ENCODE data around the gene HTRA1. TPM values are rescaled to one million over a fixed set of nuclear protein-coding genes. Genes with fewer than 3 reads are reported as not detected.

HTRA1 gene
- total and polyA plus RNA-seq, 9 of the 15 experiments (the other 6 are each of a cell fraction or from before 2014, with no cell fraction given), result 0.06 to 0.16 (median 0.13) TPM; not detected in 5

DNA sequence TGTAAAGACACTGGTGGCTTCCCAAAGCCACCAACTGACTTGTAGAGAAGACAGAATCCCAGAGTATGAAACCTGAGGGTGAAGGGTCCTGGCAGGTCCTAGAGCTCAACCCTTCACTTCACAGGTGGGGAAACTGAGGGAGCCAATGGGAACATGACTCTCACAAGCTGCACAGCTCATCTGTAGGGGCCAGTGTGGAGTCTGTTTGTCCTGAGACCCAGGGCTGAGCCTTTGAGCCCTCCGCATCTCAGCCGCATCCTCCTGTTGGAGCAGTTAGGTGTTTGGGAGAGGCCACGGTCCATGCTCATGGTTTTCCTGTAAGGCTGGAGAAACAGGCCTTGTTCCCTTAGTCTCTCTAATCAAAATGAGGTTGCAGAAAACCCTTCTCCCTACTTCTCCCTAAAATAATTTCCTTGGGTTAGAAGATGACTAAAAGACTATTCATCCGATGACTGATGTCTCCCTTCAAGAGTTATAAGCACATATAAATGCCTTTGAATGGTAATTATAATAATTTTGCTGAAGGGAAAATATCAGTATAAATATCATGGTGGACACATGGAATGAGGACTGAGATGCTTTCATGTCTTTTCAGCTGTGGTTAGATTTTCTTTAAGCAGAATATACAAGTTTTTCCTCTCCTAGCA lies 10.3 kb downstream of the HTRA1 start:
- Histone ChIP-seq H3K79me2 (ENCODE audit: control insufficient read depth, insufficient read depth, low read length) (no peaks in the 10 kb centered on the region), H3K27me3 (ENCODE audit: control insufficient read depth in 2 of 2, insufficient read depth in 2 of 2, low read length in 2 of 2) (peaks cover 0 to 18% of the 10 kb centered on the region in 2 experiments; a peak in 2 of 5 replicates)
- no peak for ATAC-seq

GRCh38 chr10:122473116-122473515 lies 11.8 kb downstream of the HTRA1 start:
- Histone ChIP-seq H3K9ac (ENCODE audit: insufficient read depth in 1 of 2, low read depth in 2 of 2, low read length in 2 of 2) (no peak overlapping the region), H3K4me2 (ENCODE audit: insufficient read depth, low read length) (no peak overlapping the region), H3K27me3 (ENCODE audit: control insufficient read depth in 2 of 2, insufficient read depth in 2 of 2, low read length in 2 of 2) (peaks cover 0 to 18% of the 10 kb centered on the region in 2 experiments; a peak in 2 of 5 replicates), H3K27ac (ENCODE audit: extremely low read depth, low read depth, low read length) (no peak overlapping the region), H3K36me3 (ENCODE audit: control insufficient read depth, insufficient read depth, low read length) (no peaks in the 10 kb centered on the region), H4K20me1 (replicated peaks; ENCODE audit: control insufficient read depth, insufficient read depth, low read length) (no peaks in the 10 kb centered on the region; the same call in 1 of the 2 replicates), H3K4me3 (no peak overlapping the region), H3K4me1 (replicated peaks in 1 of 2; ENCODE audit: control insufficient read depth in 2 of 2, insufficient read depth in 2 of 2, low read length in 2 of 2) (no peaks in the 10 kb centered on the region), H3K9me3 (replicated peaks; ENCODE audit: control insufficient read depth, insufficient read depth, low read depth, low read length) (no peaks in the 10 kb centered on the region), H3K79me2 (ENCODE audit: control insufficient read depth, insufficient read depth, low read length) (no peaks in the 10 kb centered on the region), H2AFZ (ENCODE audit: low read depth, low read length) (no peak overlapping the region), H3K9me1 (ENCODE audit: control insufficient read depth, insufficient read depth, low read length) (no peaks in the 10 kb centered on the region)
- BruUV-seq (replicated peaks), result no TSS peak
- intact Hi-C loops (cut with micrococcal nuclease), result no loop called here
- no peak for DNase-seq (ENCODE audit: extremely low read depth in 1 of 4, low spot score in 3 of 4)
- WGBS (ENCODE audit: insufficient coverage, low coverage, missing lambda C conversion rate), result 0% methylated on average over 7 of the region's 8 CpGs
- CTCF ChIA-PET (ENCODE audit: low intra/inter-chr PET ratio), result no interaction called here
- ATAC-seq, result no peak
- FAIRE-seq, result no peak
- in situ Hi-C loops (cut with MboI), result no loop called here
- POLR2A ChIA-PET, result no interaction called here
- TF ChIP-seq, protein P1, sequence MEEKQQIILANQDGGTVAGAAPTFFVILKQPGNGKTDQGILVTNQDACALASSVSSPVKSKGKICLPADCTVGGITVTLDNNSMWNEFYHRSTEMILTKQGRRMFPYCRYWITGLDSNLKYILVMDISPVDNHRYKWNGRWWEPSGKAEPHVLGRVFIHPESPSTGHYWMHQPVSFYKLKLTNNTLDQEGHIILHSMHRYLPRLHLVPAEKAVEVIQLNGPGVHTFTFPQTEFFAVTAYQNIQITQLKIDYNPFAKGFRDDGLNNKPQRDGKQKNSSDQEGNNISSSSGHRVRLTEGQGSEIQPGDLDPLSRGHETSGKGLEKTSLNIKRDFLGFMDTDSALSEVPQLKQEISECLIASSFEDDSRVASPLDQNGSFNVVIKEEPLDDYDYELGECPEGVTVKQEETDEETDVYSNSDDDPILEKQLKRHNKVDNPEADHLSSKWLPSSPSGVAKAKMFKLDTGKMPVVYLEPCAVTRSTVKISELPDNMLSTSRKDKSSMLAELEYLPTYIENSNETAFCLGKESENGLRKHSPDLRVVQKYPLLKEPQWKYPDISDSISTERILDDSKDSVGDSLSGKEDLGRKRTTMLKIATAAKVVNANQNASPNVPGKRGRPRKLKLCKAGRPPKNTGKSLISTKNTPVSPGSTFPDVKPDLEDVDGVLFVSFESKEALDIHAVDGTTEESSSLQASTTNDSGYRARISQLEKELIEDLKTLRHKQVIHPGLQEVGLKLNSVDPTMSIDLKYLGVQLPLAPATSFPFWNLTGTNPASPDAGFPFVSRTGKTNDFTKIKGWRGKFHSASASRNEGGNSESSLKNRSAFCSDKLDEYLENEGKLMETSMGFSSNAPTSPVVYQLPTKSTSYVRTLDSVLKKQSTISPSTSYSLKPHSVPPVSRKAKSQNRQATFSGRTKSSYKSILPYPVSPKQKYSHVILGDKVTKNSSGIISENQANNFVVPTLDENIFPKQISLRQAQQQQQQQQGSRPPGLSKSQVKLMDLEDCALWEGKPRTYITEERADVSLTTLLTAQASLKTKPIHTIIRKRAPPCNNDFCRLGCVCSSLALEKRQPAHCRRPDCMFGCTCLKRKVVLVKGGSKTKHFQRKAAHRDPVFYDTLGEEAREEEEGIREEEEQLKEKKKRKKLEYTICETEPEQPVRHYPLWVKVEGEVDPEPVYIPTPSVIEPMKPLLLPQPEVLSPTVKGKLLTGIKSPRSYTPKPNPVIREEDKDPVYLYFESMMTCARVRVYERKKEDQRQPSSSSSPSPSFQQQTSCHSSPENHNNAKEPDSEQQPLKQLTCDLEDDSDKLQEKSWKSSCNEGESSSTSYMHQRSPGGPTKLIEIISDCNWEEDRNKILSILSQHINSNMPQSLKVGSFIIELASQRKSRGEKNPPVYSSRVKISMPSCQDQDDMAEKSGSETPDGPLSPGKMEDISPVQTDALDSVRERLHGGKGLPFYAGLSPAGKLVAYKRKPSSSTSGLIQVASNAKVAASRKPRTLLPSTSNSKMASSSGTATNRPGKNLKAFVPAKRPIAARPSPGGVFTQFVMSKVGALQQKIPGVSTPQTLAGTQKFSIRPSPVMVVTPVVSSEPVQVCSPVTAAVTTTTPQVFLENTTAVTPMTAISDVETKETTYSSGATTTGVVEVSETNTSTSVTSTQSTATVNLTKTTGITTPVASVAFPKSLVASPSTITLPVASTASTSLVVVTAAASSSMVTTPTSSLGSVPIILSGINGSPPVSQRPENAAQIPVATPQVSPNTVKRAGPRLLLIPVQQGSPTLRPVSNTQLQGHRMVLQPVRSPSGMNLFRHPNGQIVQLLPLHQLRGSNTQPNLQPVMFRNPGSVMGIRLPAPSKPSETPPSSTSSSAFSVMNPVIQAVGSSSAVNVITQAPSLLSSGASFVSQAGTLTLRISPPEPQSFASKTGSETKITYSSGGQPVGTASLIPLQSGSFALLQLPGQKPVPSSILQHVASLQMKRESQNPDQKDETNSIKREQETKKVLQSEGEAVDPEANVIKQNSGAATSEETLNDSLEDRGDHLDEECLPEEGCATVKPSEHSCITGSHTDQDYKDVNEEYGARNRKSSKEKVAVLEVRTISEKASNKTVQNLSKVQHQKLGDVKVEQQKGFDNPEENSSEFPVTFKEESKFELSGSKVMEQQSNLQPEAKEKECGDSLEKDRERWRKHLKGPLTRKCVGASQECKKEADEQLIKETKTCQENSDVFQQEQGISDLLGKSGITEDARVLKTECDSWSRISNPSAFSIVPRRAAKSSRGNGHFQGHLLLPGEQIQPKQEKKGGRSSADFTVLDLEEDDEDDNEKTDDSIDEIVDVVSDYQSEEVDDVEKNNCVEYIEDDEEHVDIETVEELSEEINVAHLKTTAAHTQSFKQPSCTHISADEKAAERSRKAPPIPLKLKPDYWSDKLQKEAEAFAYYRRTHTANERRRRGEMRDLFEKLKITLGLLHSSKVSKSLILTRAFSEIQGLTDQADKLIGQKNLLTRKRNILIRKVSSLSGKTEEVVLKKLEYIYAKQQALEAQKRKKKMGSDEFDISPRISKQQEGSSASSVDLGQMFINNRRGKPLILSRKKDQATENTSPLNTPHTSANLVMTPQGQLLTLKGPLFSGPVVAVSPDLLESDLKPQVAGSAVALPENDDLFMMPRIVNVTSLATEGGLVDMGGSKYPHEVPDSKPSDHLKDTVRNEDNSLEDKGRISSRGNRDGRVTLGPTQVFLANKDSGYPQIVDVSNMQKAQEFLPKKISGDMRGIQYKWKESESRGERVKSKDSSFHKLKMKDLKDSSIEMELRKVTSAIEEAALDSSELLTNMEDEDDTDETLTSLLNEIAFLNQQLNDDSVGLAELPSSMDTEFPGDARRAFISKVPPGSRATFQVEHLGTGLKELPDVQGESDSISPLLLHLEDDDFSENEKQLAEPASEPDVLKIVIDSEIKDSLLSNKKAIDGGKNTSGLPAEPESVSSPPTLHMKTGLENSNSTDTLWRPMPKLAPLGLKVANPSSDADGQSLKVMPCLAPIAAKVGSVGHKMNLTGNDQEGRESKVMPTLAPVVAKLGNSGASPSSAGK (IDR thresholded peaks at IDR 0.05), result no peak

More for the DNA sequence above, 10.3 kb downstream of the HTRA1 start:
- no peak overlapping the region for H3K27ac ChIP-seq (ENCODE audit: extremely low read depth, low read depth, low read length)
- no peak for TF ChIP-seq TEAD4 (IDR thresholded peaks at IDR 0.05; ENCODE audit: low read length)
- no peak for TF ChIP-seq TEAD4 (CRISPR knock-in tag; IDR thresholded peaks at IDR 0.05; ENCODE audit: borderline replicate concordance)
- TF ChIP-seq XRCC5 (IDR thresholded peaks at IDR 0.05; ENCODE audit: low read depth, low read length), result no peak
- no peak for TF ChIP-seq TAF1 (IDR thresholded peaks at IDR 0.05; ENCODE audit: control insufficient read depth, extremely low read depth, insufficient read depth, low read length, severe bottlenecking)
- TF ChIP-seq ZNF561 (CRISPR knock-in tag; conservative IDR thresholded peaks at IDR 0.05), result no peak
- BruUV-seq (replicated peaks), result no TSS peak
- H3K36me3 ChIP-seq (ENCODE audit: control insufficient read depth, insufficient read depth, low read length), result no peaks in the 10 kb centered on the region
- no peak overlapping the region for H2AFZ ChIP-seq (ENCODE audit: low read depth, low read length)
- no peak for DNase-seq (ENCODE audit: extremely low read depth in 1 of 4, low spot score in 3 of 4)
- no peak overlapping the region for H3K9ac ChIP-seq (ENCODE audit: insufficient read depth in 1 of 2, low read depth in 2 of 2, low read length in 2 of 2)
- 0% methylated on average over 1 of the region's 4 CpGs for WGBS (ENCODE audit: insufficient coverage, low coverage, missing lambda C conversion rate)
- H3K9me3 ChIP-seq (replicated peaks; ENCODE audit: control insufficient read depth, insufficient read depth, low read depth, low read length), result no peaks in the 10 kb centered on the region
- ChIA-PET CTCF (ENCODE audit: low intra/inter-chr PET ratio) (no interaction called here), POLR2A (no interaction called here)
- FAIRE-seq, result no peak
- no peaks in the 10 kb centered on the region for H3K9me1 ChIP-seq (ENCODE audit: control insufficient read depth, insufficient read depth, low read length)
- intact Hi-C loops (cut with micrococcal nuclease), result no loop called here
- H3K4me2 ChIP-seq (ENCODE audit: insufficient read depth, low read length), result no peak overlapping the region
- in situ Hi-C loops (cut with MboI), result no loop called here
- H3K4me1 ChIP-seq (replicated peaks in 1 of 2; ENCODE audit: control insufficient read depth in 2 of 2, insufficient read depth in 2 of 2, low read length in 2 of 2), result no peaks in the 10 kb centered on the region
- H4K20me1 ChIP-seq (replicated peaks; ENCODE audit: control insufficient read depth, insufficient read depth, low read length), result no peaks in the 10 kb centered on the region
- H3K4me3 ChIP-seq, result no peak overlapping the region

Data from K562 (cell line).